GM18520 (cell line): Measurements from ENCODE around the gene PLEKHA4.

Source experiments
- ATAC-seq: cut with Tn5 transposase; IDR thresholded peaks from one replicate; pipeline ENCODE4 v1.9.1; 2021; ENCODE audit not compliant: unreplicated experiment

The PLEKHA4 gene

DNA sequence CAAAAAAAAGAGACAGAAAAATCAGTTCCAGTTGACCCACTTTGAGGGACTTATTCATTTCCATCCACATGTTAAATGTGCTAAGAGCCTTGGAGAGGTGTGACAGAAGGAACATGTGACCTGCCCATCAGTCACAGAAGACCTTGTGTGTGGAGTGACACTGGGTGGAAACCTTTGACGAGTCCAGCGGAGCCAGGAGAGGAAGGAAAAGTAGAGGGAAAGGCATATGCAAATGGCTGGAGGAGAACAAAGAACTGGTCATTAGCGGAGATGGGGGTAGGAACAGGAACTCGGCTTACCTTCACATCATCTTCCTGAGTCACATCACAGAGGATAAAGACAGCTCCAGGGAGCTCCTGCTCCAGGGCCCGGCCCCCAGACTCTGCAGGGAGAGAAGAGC, 34.4 kb downstream of the PLEKHA4 start:
- no peak for ATAC-seq

DNA sequence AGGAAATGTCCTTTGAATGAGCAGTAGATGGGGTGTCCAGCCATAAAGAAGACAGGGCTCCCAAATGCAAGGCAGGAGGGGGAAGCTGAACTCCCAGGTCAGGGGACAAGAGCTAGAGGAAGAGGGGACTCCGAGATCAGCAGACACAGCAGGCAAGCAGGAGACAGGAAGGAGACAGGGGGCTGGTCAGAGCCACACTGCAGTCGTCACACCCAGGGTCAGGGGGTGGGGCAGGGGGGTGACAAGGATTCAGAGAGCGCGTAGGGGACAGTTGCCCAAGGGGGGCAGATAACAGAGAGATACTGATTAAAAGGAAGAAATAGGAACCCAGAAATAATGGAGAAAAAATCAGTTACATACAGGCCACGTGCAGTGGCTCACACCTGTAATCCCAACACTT, 35.4 kb downstream of the PLEKHA4 start:
- ATAC-seq = no peak

DNA sequence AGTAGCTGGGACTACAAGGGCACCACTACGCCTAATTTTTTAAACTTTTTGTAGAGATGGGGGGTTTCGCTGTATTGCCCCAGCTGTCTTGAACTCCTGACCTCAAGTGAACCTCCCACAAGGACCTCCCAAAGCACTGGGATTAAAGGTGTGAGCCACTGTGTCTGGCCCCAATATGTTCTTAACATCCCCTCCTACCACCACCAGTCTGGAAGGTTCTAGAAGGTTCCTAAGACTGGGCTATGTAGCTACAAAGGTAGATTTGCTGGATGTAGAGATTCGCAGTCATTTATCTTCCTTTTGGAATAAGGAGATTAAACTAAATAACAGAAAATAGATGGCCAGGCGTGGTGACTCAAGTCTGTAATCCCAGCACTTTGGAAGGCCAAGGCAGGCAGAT, 37.5 kb downstream of the PLEKHA4 start:
- ATAC-seq = no peak

DNA sequence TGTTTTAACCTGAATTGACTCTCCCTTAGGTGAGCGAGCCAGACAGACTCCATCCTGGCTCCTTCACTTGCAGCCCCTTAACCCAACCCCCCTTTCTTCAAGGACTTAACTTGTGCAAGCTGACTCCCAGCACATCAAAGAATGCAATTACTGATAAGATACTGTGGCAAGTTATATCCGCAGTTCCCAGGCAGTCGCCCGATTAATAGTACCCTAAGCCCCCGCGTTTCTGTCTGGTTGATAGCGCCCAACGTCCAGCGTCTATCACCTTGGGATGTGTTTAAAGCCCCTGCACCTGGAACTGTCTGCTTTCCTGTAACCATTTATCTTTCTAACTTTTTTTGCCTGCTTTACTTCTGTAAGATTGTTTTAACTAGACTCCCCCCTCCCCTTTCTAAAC, 38.3 kb downstream of the PLEKHA4 start:
- no peak for ATAC-seq

DNA sequence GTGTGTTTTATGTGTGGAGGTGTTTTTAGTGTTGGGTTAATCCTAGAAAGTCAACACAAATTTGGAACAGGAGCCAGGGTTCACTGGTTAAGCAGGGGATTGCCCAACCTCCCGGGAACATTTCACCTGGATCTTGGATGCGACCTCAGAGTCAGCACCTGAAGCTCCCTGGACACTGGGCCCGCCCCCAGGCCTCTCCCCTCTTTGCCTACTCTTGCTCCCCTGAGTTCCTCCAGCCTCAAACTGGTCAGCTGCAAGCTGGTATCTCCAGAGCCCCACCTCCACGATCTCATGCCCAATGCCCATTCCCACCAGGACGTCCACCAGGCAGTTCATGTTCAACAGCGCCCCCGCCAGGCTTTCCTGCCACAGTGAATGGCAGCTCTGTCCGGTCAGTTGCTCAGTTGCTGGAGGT, 41.8 kb downstream of the PLEKHA4 start:
- ATAC-seq = no peak

DNA sequence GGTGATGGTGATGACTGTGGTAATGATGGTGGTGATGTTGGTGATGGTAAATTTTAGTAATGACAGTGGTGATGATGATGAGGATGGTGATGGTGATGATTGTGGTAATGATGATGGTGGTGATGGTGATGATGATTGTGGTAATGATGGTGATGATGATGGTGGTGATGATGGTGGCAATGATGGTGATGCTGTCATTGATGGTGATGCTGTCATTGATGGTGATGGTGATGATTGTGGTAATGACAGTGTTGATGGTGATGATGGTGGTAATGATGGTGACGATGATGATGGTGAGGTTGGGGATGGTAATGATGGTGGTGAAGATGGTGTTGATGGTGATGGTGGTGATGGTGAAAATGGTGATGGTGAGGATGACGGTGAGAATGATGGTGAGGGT, 45.9 kb downstream of the PLEKHA4 start:
- no peak for ATAC-seq

DNA sequence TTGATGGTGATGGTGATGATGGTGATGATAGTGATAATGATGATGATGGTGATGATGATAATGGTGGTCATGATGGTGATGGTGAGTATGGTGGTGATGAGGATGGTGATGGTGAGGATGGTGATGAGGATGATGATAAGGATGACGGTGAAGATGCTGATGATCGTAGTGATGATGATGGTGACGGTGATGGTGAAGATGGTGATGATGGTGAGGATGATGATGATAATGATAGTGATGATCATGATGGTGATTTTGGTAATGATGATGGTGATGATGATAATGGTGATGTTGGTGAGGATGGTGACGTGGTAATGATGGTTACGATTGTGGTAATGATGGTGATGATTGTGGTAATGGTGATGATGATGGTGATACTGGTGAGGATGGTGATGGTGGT, 46.8 kb downstream of the PLEKHA4 start:
- ATAC-seq = no peak

DNA sequence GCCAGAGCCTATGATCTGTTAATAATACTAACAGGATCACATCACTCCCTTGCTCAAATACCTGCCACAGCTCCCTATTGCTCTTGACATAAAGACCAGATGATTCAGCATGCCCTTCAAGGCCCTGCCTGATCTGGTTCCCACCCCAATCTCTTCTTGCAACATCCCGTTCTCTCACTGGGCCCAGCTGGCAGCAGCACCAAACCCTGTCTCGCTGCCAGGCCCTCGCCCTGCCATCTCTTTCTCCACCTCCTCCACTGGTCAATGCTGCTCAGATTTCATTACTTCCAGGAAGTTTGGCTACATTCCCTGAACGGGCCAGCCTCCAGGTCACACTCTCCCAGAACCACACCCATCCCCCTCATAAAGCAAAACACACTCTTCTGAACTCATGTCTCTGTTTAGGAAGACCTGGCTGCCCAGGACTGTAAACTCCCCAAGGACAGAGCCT, 49.0 kb downstream of the PLEKHA4 start:
- ATAC-seq = no peak

DNA sequence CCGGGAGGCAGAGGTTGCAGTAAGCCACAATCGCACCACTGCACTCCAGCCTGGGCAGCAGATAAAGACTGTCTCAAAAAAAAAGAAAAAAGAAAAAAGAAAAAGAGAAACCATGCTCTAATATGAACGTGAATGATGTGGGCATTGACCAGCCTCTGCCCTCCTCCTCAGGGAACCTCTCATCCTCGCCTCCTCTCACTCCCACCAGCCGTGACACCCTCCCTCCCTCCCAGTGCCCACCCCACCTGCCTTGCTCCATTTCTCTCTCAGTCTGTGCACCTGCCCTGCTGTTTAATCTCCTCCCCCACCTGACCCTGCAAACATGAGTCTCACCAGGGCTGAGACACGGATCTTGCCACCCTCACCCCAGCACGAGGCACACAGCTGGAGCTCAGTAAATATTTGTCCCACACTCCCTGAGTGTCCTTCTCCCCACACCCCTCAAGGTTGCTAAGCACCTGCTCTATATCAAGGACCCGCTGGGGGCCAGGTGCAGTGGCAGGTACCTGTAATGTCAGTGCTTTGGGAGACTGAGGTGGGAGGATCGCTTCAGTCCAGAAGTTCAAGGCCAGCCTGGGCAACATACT, 50.1 kb downstream of the PLEKHA4 start:
- no peak for ATAC-seq

DNA sequence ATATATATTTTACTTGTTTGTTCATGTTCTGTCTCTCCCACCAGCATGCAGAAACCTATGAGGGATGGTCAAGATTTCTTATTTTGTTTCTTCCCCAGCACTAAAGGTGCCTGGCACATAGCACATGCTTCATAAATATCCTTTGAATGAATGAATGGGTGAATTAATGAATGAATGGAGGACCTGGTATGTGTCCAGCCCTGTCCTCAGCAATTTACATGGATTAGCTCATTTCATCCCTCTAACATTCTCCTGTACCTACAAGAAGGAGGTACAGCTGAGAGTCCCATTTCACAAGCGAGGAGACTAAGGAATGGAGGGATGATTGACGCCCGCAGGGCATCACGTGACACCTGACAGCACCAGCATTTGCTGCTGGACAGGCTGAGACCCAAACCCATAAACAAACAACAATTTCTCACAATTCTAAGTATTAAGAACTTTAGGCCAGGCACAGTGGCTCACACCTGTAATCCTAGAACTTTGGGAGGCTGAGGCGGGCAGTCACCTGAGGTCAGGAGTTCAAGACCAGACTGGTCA, 50.8 kb downstream of the PLEKHA4 start:
- ATAC-seq = no peak

DNA sequence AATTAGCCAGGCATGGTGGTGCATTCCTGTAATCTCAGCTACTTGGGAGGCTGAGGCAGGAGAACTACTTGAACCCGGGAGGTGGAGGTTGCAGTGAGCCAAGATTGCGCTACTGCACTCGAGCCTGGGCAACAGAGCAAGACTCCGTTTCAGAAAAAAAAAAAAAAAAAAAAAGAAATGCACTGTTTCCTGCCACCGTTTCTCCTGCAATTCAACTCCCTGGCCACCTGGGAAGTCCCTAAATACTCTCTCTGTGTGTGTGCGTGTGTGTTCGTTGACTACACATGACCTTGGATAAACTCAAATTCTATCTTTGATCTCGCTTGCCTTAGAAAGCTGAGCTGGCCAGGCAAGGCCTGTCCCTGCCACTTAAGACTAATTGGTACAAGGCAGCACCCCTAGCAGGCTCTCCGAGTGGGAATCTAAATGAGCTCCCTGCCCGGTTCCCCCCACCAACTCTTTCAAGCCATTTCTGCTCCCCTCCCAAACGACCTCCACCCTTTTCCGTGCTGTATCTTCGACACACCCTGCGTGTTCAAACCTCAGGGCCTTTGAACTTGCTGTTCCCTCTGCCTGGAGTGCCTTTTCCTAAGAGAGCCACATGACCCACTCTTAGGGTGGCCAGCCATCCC, 52.4 kb downstream of the PLEKHA4 start:
- ATAC-seq = no peak

DNA sequence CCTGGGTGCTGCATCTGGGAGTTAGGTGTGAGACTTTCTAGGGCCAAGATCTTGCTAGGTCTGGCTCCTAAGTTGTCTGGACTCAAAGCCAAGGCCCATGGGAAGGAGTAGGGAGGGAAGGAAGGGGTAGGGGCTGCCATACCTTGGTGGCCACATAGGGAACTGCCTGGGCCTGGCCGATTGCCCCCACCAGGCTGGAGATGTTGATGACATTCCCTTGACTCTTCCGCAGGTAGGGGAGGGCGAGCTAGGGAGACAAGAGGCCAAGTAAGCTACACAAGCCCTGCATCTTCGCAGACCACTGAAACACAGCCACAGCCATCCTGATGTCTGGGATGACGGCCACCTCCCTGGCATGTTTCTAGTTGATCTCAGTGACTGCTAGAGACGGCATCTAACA, 53.5 kb downstream of the PLEKHA4 start:
- no peak for ATAC-seq

DNA sequence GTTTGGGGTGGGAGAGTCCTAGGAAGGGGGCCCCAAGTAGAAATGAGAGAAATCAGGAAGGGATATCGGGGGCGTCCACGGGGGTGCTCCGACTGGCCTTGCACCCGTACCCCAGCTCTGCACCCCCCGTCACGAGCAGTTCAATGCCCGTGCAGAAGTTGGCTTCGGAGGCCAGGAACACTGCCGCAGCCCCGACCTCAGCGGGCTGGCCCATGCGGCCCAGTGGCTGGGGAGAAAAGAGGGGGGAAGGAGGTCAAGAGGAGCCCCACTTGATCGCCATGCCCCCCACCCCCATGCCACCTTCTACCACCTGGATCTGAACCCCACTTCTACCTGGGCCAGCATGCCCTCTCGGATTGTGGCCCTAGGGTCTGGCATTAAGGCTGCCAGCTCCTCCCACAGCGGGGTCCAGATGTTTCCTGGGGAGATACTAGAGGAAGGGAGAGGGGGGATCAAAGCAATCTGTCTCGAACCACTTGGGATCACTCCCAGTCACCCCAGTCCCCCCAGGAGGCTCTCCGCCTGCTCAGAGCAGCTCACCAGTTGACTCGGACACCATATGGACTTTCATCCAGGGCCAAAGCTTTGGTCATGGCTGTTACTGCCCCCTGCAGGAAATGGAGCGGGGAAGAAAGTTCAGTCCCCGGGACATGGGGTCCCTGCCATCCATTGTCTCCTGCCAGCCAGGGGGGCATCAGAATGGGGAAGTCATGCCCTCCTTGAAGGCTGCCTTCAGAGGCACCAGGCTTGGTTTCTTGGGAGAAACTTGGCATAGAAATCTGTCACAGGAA, 55.1 kb downstream of the PLEKHA4 start:
- no peak for ATAC-seq

DNA sequence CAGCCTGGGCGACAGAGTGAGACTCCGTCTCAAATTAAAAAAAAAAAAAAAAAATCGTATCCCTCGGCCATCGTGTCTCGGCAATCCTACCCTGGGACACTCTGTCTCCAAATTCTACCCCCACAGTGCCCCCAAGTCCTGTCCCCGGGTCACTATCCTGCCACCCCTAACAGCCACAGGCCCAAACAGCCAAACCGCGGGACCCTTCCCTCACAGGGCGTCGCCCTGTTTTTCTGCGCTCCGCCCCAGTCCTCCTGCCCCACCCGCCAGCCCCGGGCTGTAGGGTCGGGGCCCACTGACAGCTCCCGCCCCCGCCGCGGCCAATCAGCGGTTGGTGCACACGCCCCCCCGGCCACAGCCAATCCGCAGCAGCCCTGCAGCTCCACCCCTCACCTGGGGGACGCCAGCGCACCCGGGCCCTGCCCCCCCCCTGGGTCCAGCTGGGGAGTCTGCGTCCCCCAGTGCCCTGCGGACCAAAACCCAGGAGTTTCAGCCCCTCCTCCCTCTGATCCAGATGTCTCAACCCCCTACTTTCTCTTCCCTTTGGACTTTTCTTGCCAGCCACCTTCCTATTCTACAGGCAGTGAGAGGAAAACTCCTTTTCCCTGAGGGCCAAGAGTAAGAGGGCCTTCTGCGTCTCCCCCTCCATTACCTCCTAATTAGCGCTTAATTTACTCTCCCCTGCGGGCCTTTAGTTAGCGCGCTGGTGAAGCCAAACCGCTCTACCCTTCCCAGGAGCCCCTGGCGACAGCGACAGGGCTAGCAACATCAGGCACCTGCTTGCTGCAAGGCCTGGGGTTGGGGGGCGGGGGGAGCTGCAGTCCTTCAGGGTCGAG, 56.1 kb downstream of the PLEKHA4 start:
- ATAC-seq = no peak

DNA sequence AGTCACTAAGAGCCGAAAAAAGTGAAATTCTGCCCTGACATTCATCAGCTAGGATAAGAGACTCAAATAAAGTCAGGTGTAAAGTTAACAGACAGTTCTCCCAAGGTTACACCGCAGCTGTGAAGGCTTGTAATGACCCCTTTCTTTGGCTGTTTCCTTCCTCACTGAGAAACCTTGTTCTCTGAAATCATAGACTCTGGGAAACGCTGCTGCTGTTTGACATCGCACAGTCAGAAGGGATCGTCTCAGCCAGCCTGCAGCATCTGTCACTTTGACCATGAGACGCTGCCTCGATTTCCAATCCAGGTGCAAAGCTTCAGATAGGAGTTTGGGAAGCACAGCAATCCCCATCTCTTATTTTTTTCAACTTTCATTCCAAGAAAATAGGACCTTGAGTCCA, 58.3 kb downstream of the PLEKHA4 start:
- no peak for ATAC-seq

DNA sequence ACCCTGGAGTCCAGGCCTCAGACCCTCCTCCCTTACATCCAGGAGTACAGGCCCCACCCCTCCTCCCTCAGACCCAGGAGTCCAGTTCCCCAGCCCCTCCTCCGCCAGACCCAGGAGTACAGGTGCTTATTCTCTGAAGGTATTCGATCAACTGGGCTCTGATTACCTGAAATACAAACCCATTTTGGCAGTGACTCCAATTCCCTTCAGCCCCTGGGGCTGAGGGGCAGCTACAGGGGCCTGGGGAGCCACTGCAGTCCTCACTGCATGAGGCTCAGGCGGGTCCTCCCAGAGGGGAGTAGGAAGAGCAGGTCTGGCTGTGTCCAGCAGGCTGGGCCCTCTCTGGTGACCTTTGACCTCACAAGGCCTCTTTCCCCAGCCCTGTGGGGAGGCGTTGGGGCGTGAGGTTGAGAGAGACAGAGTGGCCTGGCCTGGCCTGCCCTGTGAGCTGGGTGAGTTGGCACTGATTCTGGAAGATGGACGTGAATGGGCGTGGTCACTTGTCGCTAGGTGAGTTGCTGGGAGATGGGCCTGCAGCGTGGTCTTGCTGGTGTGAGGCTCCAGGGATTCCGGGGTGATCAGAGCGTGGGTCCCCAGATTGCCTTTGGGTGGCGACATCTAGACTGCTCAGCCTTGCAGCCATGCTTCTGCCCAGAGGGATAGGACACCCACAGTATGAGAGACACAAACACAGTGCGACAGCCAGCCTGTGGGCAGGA, 60.7 kb downstream of the PLEKHA4 start:
- ATAC-seq = no peak

DNA sequence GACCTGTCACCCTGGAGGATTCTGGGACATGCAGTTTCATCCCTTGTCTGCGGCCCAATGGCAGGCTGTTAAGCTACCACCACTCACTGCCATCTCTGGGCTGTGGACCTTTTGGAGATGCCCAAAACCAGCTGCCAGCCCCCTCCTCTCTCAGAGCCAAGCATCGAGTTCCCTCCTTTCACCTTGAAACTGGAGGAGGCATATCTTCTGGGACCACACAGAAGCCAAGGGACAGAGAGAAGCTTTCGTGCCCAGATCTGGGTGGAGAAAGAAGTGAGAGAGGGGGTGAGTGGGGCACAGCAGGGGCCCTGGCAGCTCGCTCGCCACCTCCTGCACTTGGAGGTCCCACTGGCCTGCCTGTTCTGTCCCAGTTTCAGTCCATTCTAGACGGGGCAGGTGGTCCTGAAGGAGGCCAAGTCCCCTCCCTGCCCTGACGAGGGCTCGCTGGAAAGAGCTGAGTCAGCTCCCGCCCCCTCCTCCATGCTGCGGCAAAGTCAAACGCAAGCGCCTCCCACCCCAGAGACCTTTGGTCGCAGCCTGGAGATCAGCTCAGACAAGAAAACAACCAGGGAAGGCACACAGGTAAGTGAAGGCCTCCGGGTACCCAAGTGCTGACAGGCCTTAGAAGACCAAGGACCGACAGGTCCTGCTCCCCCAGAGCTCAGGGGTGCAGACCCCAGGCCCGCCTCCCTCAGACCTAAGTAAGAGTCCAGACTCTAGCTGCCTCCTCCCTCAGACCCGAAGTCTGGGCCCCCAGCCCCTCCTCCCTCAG, 61.4 kb downstream of the PLEKHA4 start:
- no peak for ATAC-seq

DNA sequence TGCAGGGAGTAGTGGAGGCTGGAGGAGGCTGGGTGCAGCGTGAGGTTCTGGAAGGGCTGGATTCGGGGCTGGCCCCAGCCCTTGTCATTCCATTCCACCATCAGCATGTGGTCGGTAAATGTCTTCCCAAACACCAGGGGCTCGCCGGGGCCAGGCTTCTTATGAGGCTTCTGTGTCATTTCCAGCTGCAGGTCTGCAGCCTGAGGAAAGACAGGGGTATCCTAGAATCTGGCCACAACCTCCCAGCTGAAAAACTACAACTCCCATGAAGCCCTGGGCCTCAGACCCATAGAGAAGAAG, 61.9 kb downstream of the PLEKHA4 start:
- no peak for ATAC-seq

DNA sequence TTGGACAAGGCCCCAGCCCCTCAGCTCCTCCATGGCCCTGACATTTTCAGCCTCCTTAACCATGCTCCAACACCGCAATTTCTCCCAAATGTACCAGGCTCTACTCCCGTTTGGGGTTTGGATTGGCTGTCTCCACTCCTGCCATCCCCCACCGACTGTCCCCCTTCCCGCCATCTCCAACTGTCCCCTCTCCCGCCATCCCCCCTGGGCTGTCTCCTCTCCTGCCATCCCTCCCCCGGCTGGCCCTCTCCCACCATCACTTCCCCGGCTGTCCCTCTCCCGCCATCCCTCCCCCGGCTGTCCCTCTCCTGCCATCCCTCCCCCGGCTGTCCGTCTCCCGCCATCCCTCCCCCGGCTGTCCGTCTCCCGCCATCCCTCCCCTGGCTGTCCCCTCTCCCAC, 63.0 kb downstream of the PLEKHA4 start:
- no peak for ATAC-seq

DNA sequence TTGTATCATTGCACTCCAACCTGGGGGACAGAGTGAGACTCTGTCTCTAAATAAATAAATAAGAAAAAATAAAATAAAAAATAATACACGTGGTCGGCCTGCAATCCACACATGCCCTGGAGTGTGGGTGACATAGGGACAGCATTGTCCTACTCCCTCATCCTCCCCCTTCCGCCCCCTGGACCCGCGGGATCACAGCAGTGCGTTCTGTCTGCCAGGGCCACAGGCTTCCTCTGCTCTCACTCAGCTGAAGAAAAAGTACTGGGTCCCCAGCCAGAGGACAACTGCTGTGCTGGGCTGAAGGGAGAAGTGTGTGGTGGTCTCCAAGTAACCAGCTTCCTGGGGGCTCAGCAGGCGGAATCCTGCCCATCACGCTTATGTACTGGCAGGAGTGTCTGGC, 63.9 kb downstream of the PLEKHA4 start:
- ATAC-seq = no peak
